ENCODE data around the gene NRIP3. TPM values are rescaled to one million over a fixed set of nuclear protein-coding genes. Genes with fewer than 3 reads are reported as not detected.

Gene NRIP3
- polyA plus RNA-seq, 1 experiment = 12.3 TPM

DNA sequence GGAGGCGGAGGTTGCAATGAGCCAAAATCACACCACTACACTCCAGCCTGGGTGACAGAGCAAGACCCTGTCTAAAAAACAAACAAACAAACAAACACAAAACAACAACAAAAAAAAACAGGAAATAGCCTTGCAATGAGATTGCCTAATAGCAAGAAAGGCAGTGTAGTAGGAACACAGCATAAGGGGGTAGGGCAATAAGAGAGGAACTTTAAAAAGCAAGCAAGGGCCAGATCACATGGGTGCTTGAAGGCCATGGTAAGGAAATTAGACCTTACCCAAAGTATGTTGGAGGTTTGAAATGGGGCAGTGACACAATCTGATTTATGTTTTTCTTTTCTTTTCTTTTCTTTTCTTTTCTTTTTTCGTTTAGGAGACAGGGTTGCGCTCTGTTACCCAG, 34.7 kb upstream of the NRIP3 start:
- ChIA-PET POLR2A (no interaction called here), CTCF (interaction anchor here (2.3 kb wide), 1 partner anchor 100 kb away, joined by 6 read pairs; no protein-coding TSS in a partner anchor)
- no peak overlapping the region for H3K27ac ChIP-seq (ENCODE audit: low read depth, low read length)

GRCh38 chr11:9037963-9038362, 34.2 kb upstream of the NRIP3 start:
- no peak overlapping the region for H3K27ac ChIP-seq (ENCODE audit: low read depth, low read length)
- CTCF ChIA-PET = interaction anchor here (2.3 kb wide), 1 partner anchor 100 kb away, joined by 6 read pairs; no protein-coding TSS in a partner anchor
- no peak for DNase-seq (ENCODE audit: low read depth, low spot score)
- no peaks in the 10 kb centered on the region for H3K27me3 ChIP-seq (ENCODE audit: control insufficient read depth, insufficient read depth, low read length)
- peaks cover 4% of the 10 kb centered on the region for H3K9me3 ChIP-seq (ENCODE audit: control insufficient read depth, insufficient read depth, low read length)
- no peak overlapping the region for H3K4me3 ChIP-seq (ENCODE audit: low read depth, low read length)
- TF ChIP-seq, protein P1, sequence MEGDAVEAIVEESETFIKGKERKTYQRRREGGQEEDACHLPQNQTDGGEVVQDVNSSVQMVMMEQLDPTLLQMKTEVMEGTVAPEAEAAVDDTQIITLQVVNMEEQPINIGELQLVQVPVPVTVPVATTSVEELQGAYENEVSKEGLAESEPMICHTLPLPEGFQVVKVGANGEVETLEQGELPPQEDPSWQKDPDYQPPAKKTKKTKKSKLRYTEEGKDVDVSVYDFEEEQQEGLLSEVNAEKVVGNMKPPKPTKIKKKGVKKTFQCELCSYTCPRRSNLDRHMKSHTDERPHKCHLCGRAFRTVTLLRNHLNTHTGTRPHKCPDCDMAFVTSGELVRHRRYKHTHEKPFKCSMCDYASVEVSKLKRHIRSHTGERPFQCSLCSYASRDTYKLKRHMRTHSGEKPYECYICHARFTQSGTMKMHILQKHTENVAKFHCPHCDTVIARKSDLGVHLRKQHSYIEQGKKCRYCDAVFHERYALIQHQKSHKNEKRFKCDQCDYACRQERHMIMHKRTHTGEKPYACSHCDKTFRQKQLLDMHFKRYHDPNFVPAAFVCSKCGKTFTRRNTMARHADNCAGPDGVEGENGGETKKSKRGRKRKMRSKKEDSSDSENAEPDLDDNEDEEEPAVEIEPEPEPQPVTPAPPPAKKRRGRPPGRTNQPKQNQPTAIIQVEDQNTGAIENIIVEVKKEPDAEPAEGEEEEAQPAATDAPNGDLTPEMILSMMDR (IDR thresholded peaks at IDR 0.05; ENCODE audit: low read depth, low read length) = no peak
- POLR2A ChIA-PET = no interaction called here

More for the DNA sequence above, 34.7 kb upstream of the NRIP3 start:
- Histone ChIP-seq H3K9me3 (ENCODE audit: control insufficient read depth, insufficient read depth, low read length) (peaks cover 4% of the 10 kb centered on the region), H3K4me3 (ENCODE audit: low read depth, low read length) (no peak overlapping the region), H3K27me3 (ENCODE audit: control insufficient read depth, insufficient read depth, low read length) (no peaks in the 10 kb centered on the region)
- TF ChIP-seq, protein P1 (IDR thresholded peaks at IDR 0.05; ENCODE audit: low read depth, low read length) = no peak
- no peak for DNase-seq (ENCODE audit: low read depth, low spot score)

- no peak for DNase-seq (ENCODE audit: low read depth, low spot score)
- TF ChIP-seq, protein P1 (IDR thresholded peaks at IDR 0.05; ENCODE audit: low read depth, low read length) = no peak
- Histone ChIP-seq H3K27ac (ENCODE audit: low read depth, low read length) (no peak overlapping the region), H3K4me3 (ENCODE audit: low read depth, low read length) (no peak overlapping the region), H3K27me3 (ENCODE audit: control insufficient read depth, insufficient read depth, low read length) (no peaks in the 10 kb centered on the region), H3K9me3 (ENCODE audit: control insufficient read depth, insufficient read depth, low read length) (peaks cover 4% of the 10 kb centered on the region)
- ChIA-PET CTCF (interaction anchor here (1.1 to 2.3 kb wide), 3 partner anchors 11 to 101 kb away, joined by 3 to 6 read pairs (median 3); no protein-coding TSS in a partner anchor), POLR2A (interaction anchor here (0.7 kb wide), 1 partner anchor 33 kb away, joined by 3 read pairs; the partner anchor contains the start of gene NRIP3)
Observed at GRCh38 chr11:9037046-9037780, 33.4 kb upstream of the NRIP3 start.

GRCh38 chr11:9030601-9031000, 26.8 kb upstream of the NRIP3 start:
- no peaks in the 10 kb centered on the region for H3K27me3 ChIP-seq (ENCODE audit: control insufficient read depth, insufficient read depth, low read length)
- no peaks in the 10 kb centered on the region for H3K9me3 ChIP-seq (ENCODE audit: control insufficient read depth, insufficient read depth, low read length)
- H3K4me3 ChIP-seq (ENCODE audit: low read depth, low read length) = no peak overlapping the region
- no peak for DNase-seq (ENCODE audit: low read depth, low spot score)
- POLR2A ChIA-PET = no interaction called here
- CTCF ChIA-PET = interaction anchor here (5.8 kb wide), 1 partner anchor 16 kb away, joined by 28 read pairs; no protein-coding TSS in a partner anchor
- TF ChIP-seq, protein P1 (IDR thresholded peaks at IDR 0.05; ENCODE audit: low read depth, low read length) = no peak
- H3K27ac ChIP-seq (ENCODE audit: low read depth, low read length) = no peak overlapping the region

DNA sequence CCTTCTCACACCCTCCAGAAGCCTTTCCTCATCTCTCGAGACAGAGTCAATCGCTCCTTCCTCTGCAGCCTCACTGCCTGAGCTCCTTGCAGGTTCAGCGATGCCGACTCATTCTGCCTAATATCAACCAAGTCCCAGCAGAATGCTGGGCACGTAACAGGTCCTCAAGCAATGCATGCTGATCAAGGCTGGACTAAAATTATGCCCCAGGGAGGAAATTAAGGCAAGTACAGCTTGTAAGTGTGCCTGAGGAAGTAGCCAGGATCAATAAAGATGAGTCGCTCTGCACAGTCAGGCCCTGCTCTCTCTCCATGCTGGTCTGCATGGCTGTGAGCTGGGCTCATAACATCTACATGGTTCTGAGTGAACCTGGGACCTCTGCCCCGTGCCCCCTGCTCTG, 25.6 kb upstream of the NRIP3 start:
- POLR2A ChIA-PET = no interaction called here
- TF ChIP-seq, protein P1 (IDR thresholded peaks at IDR 0.05; ENCODE audit: low read depth, low read length) = no peak
- Histone ChIP-seq H3K4me3 (ENCODE audit: low read depth, low read length) (no peak overlapping the region), H3K9me3 (ENCODE audit: control insufficient read depth, insufficient read depth, low read length) (no peaks in the 10 kb centered on the region), H3K27me3 (ENCODE audit: control insufficient read depth, insufficient read depth, low read length) (no peaks in the 10 kb centered on the region), H3K27ac (ENCODE audit: low read depth, low read length) (no peak overlapping the region)
- DNase-seq (ENCODE audit: low read depth, low spot score) = no peak
- CTCF ChIA-PET = interaction anchor here (1.2 kb wide), 1 partner anchor 14 kb away, joined by 3 read pairs; no protein-coding TSS in a partner anchor
